Adrenal gland (tissue), 12 donors: ENCODE measurements around the gene SCFD1. TPM values are rescaled to one million over a fixed set of nuclear protein-coding genes. Genes with fewer than 3 reads are reported as not detected.
"Not testable (repeated sequence)": the region's sequence is repeated elsewhere in the genome, so short reads cannot be mapped to it uniquely, and the experiment has no call there.

ENCODE experiments used
- DNase-seq, 7 donors: peaks; one replicate each; pipeline ENCODE4 v3.0.0-alpha.2; 2019 to 2020
- H3K27ac ChIP-seq, 5 donors: fragments of 200-600 bp; sonication (generic) in 4 of 5; 1 replicate in 3 of 5; 2 replicates in 2 of 5; pipeline versions ENCODE4 v1.5.1 to v1.8.0; 2016 to 2020; ENCODE audit warnings: mild to moderate bottlenecking in 1 of 5
- H3K27me3 ChIP-seq: fragments of 200-600 bp; 2 replicates; pipeline ENCODE4 v1.8.0; 2021
- H3K36me3 ChIP-seq, 2 donors: fragments of 200-600 bp; replicated peaks in 1 of 2; 1 replicate in 1 of 2; 2 replicates in 1 of 2; pipeline versions ENCODE4 v1.5.1 to v1.8.0; 2018 to 2022
- H3K4me1 ChIP-seq, 2 donors: fragments of 200-600 bp; replicated peaks in 1 of 2; 1 replicate in 1 of 2; 2 replicates in 1 of 2; pipeline versions ENCODE4 v1.5.1 to v1.8.0; 2018 to 2021
- H3K4me3 ChIP-seq, 4 donors: fragments of 200-600 bp; sonication (generic) in 3 of 4; one replicate each; pipeline ENCODE4 v1.5.1; 2016 to 2018
- H3K9me3 ChIP-seq, 3 donors: fragments of 200-600 bp; sonication (generic) in 1 of 3; replicated peaks in 1 of 3; 1 replicate in 2 of 3; 2 replicates in 1 of 3; pipeline versions ENCODE4 v1.5.1 to v1.8.0; 2016 to 2021
- POLR2A ChIP-seq, 2 donors: fragments of 450-650 bp; IDR thresholded peaks; one replicate each; pipeline ENCODE4 v1.6.1; 2017; ENCODE audit warnings: antibody characterized with exemption in 2 of 2, mild to moderate bottlenecking in 2 of 2, moderate library complexity in 1 of 2
- WGBS, 4 donors: extraction: QIAGEN DNeasy Blood & Tissue Kit in 2 of 4; methylation state at CpG; one replicate each; pipeline versions ENCODE4 v1.1.5 to v1.1.7; 2013 to 2017; 5-methylcytosine and 5-hydroxymethylcytosine counted together
- intact Hi-C, 2 donors: fragments of 100-400 bp; cut with DNase I; formaldehyde crosslinking; loops; one replicate each; pipeline versions ENCODE4 v1.14.1 to v1.15.0; 2022 to 2023
- polyA plus RNA-seq, 3 donors: library from polyadenylated mRNA; stranded (reverse); fragments of 200-250 nt in 2 of 3; fragments of 350-450 nt in 1 of 3; fragmentation: Illumina TruSeq in 1 of 3; extraction: RNeasy Lipid Tissue Mini Kit (QIAGEN cat#74804) in 1 of 3; gene quantifications; one replicate each; pipeline ENCODE4 v1.2.3, GENCODE V29; 2013 to 2014
- total RNA-seq, 9 donors: library from RNA; depleted of rRNA in 4 of 9; stranded (reverse); fragments of >200 nt in 4 of 9; fragments of 120-200 nt in 1 of 9; fragmentation: NEBNext Ultra II Directional in 1 of 9; extraction: Animal tissue kit (Norgen Biotek cat#: 25700) in 1 of 9; gene quantifications; one replicate each; pipeline versions ENCODE4 v1.1.0 to v1.2.4, GENCODE V29; 2013 to 2023
- TF ChIP-seq, protein P1 (sequence below), 6 experiments: fragments of 450-650 bp in 4 of 6; fragments of 200-600 bp in 2 of 6; sonication (generic) in 1 of 6; IDR thresholded peaks; 1 replicate in 5 of 6; 2 replicates in 1 of 6; pipeline versions ENCODE4 v1.5.1 to v1.8.0; 2016 to 2021; ENCODE audit warnings: antibody characterized with exemption in 6 of 6, mild to moderate bottlenecking in 2 of 6, moderate library complexity in 1 of 6
- donor health status: healthy with polysubstance abuse.
- donor health status: Bipolar disorder and iron deficiency.
- donor health status: DM: yes; HTN: yes; CAD: no.
- donor health status: DM: no; HTN: no; CAD: no.
- donor health status: DM: no; HTN: no; CAD: no.
- donor health status: DM: yes; HTN: yes; CAD: no.

Gene SCFD1
- total and polyA plus RNA-seq, 12 donors: 22.9 to 147 (median 77.7) TPM

DNA sequence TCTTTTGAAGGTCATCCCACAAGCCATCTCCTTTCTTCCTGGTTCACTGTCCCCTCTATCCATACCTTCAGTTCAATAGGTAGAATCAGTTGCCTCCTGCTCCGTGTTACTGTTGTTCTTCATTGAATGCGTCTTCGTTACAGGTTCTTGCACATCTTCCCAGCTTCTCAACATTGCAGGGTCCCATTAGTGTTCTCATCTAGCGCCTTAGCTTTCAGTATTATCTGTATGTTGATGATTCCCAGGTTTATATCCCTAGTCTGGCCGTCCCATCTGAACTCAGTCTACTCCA is 2.0 kb downstream of the SCFD1 start:
- WGBS, 4 donors: 94 to 97% (median 97%) methylated on average over 5 of the region's 5 CpGs
- no peak for DNase-seq
- TF ChIP-seq, protein P1, sequence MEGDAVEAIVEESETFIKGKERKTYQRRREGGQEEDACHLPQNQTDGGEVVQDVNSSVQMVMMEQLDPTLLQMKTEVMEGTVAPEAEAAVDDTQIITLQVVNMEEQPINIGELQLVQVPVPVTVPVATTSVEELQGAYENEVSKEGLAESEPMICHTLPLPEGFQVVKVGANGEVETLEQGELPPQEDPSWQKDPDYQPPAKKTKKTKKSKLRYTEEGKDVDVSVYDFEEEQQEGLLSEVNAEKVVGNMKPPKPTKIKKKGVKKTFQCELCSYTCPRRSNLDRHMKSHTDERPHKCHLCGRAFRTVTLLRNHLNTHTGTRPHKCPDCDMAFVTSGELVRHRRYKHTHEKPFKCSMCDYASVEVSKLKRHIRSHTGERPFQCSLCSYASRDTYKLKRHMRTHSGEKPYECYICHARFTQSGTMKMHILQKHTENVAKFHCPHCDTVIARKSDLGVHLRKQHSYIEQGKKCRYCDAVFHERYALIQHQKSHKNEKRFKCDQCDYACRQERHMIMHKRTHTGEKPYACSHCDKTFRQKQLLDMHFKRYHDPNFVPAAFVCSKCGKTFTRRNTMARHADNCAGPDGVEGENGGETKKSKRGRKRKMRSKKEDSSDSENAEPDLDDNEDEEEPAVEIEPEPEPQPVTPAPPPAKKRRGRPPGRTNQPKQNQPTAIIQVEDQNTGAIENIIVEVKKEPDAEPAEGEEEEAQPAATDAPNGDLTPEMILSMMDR (IDR thresholded peaks at IDR 0.05): no peak
- TF ChIP-seq POLR2A (IDR thresholded peaks at IDR 0.05): no peak
- Histone ChIP-seq H3K36me3 (no peaks in the 10 kb centered on the region), H3K27ac (no peak overlapping the region), H3K9me3 (no peaks in the 10 kb centered on the region), H3K27me3 (no peaks in the 10 kb centered on the region), H3K4me3 (no peak overlapping the region), H3K4me1 (peaks cover 15 to 38% of the 10 kb centered on the region in 2 donors)
- intact Hi-C loops: no loop called here

DNA sequence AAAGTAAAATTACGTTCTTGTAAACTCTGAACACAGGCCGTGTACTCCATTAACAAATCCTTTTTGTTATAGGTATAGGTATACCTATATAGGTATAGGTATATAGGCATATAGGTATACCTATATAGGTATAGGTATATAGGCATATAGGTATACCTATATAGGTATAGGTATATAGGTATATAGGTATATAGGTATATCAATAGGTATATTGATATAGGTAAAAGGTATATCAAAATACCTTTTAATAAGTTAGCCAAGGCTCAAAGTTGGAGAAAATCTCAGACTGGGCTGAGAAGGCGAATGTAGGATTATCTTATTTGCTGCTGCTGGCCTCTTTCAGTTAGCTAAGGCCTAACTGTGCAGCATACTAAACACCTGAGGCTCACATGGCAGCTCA is 3.4 kb downstream of the SCFD1 start:
- H3K4me1 ChIP-seq: peaks cover 15 to 38% of the 10 kb centered on the region in 2 donors
- TF ChIP-seq, protein P1 (IDR thresholded peaks at IDR 0.05): no peak
- TF ChIP-seq POLR2A (IDR thresholded peaks at IDR 0.05): no peak
- no peaks in the 10 kb centered on the region for H3K27me3 ChIP-seq
- WGBS, 4 donors: 91 to 96% (median 94%) methylated on average over 3 of the region's 3 CpGs
- H3K27ac ChIP-seq: no peak overlapping the region
- no peaks in the 10 kb centered on the region for H3K9me3 ChIP-seq
- peaks cover 0 to 4% of the 10 kb centered on the region in 2 donors for H3K36me3 ChIP-seq
- no peak for DNase-seq
- intact Hi-C loops: no loop called here
- H3K4me3 ChIP-seq: no peak overlapping the region

DNA sequence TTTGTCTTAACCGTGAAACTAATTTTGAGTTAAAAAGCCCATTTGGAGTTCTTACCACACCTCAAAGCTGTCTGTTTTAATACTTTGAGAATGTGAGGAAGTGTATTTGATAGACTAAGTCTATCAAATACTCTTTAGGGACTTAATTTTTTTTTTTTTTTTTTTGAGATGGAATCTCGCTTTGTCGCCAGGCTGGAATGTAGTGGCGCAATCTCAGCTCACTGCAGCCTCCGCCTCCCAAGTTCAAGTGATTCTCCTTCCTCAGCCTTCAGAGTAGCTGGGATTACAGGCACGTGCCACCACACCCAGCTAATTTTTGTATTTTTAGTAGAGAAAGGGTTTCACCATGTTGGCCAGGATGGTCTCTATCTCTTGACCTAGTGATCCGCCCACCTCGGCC is 7.3 kb downstream of the SCFD1 start:
- H3K4me1 ChIP-seq: peaks cover 3 to 22% of the 10 kb centered on the region in 2 donors
- intact Hi-C loops, H3K27me3 ChIP-seq, H3K4me3 ChIP-seq, DNase-seq, H3K27ac ChIP-seq, H3K9me3 ChIP-seq: not testable (repeated sequence)
- 93 to 99% (median 97%) methylated on average over 8 of the region's 8 CpGs for WGBS, 4 donors
- peaks cover 0 to 14% of the 10 kb centered on the region in 2 donors for H3K36me3 ChIP-seq

DNA sequence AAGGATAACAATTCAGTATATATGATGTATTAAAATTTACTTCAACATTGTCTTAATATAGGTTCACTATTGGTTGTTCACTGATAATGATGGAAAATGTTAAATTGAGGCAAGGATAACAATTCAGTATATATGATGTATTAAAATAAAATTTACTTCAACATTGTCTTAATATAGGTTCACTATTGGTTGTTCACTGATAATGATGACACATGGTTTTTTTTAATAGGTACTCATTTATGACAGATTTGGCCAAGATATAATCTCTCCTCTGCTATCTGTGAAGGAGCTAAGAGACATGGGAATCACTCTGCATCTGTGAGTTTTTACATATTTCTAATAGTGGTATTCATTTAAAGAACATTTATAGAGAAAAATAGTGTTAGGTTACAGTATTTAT is 8.1 kb downstream of the SCFD1 start:
- no peak for DNase-seq
- Histone ChIP-seq H3K27me3 (no peaks in the 10 kb centered on the region), H3K4me1 (peaks cover 0 to 14% of the 10 kb centered on the region in 2 donors), H3K27ac (no peak overlapping the region), H3K9me3 (no peaks in the 10 kb centered on the region), H3K4me3 (no peak overlapping the region), H3K36me3 (peaks cover 0 to 22% of the 10 kb centered on the region in 2 donors)
- no peak for TF ChIP-seq POLR2A (IDR thresholded peaks at IDR 0.05)
- TF ChIP-seq, protein P1 (IDR thresholded peaks at IDR 0.05): no peak
- intact Hi-C loops: no loop called here

DNA sequence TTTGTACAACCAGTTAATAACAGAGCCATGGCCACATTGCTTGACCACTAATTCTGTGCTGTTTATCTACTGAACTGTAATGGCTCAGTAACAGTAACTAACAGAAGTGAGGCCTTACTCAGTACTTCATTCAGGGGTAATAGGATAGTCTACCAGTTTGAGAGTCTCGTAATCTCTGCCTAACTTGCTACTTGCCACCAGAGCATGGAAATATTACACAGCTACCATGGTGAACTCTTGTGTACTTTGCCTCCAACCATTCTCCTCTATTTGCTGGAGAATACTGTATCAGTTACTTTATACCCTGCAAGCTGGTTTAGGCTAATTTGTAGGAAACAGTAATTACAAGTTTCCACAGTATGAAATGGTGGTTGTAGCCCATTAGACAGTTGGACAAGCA is 10.6 kb downstream of the SCFD1 start:
- H3K9me3 ChIP-seq: no peaks in the 10 kb centered on the region
- 93 to 100% (median 99%) methylated on average over 1 of the region's 1 CpG for WGBS, 4 donors
- peaks cover 0 to 23% of the 10 kb centered on the region in 2 donors for H3K36me3 ChIP-seq
- H3K27ac ChIP-seq: no peak overlapping the region
- H3K4me1 ChIP-seq: no peaks in the 10 kb centered on the region
- DNase-seq: no peak
- intact Hi-C loops: no loop called here
- no peak overlapping the region for H3K4me3 ChIP-seq
- H3K27me3 ChIP-seq: no peaks in the 10 kb centered on the region
- no peak for TF ChIP-seq POLR2A (IDR thresholded peaks at IDR 0.05)
- TF ChIP-seq, protein P1 (IDR thresholded peaks at IDR 0.05): no peak
